AG09319 (cell line): ENCODE data around the gene MEX3D.
"Not testable (repeated sequence)": the region's sequence is repeated elsewhere in the genome, so short reads cannot be mapped to it uniquely, and the experiment has no call there.

Source experiments
- DNase-seq: peaks from one replicate; pipeline ENCODE4 v3.0.0-alpha.2; 2010; ENCODE audit warnings: low read depth; ENCODE audit errors: extremely low read depth
- TF ChIP-seq, protein P1 (sequence below): IDR thresholded peaks from 2 replicates; pipeline ENCODE4 v1.5.1; 2011; ENCODE audit warnings: low read depth, mild to moderate bottlenecking, inconsistent platforms, low read length, moderate library complexity

MEX3D gene

DNA sequence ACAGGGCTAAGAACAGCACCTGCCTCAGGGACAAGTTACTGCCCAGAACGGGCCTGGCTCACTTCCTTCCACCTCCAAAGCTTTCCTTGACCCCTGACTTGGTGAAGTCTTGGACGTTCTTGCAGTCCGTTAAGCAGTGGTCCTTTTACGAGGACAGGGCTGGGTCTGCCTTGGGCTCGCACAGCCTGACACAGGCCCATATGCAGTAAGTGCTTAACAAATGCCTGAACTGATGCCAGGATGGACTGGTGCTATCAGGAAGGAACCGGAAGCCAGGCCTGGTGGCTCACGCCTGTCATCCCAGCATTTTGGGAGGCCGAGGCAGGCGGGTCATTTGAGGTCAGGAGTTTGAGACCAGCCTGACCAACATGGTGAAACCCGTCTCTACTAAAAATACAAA lies 46.1 kb downstream of the MEX3D start:
- DNase-seq: no peak

DNA sequence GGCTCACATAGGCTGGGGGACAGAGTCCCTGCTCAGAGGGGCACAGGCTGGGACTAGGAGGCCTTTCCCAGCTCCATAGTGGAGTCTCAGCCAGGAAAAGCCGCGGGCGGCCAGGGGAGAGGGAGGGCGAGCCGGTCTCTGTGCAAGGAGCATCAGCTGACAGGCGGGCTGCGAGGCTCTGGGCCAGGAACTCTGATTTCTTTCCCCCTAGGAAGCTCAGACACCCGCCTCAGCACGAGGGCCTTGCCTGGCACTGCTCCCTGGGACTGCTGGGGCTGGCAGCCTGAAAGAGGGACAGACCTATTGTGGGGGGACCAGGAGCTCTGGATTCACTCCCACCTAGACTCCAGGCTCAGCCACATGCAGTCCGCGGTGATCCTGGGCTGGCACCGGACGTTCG lies 46.5 kb downstream of the MEX3D start:
- no peak for DNase-seq
- TF ChIP-seq, protein P1, sequence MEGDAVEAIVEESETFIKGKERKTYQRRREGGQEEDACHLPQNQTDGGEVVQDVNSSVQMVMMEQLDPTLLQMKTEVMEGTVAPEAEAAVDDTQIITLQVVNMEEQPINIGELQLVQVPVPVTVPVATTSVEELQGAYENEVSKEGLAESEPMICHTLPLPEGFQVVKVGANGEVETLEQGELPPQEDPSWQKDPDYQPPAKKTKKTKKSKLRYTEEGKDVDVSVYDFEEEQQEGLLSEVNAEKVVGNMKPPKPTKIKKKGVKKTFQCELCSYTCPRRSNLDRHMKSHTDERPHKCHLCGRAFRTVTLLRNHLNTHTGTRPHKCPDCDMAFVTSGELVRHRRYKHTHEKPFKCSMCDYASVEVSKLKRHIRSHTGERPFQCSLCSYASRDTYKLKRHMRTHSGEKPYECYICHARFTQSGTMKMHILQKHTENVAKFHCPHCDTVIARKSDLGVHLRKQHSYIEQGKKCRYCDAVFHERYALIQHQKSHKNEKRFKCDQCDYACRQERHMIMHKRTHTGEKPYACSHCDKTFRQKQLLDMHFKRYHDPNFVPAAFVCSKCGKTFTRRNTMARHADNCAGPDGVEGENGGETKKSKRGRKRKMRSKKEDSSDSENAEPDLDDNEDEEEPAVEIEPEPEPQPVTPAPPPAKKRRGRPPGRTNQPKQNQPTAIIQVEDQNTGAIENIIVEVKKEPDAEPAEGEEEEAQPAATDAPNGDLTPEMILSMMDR: no peak

More for the DNA sequence above, 46.1 kb downstream of the MEX3D start:
- TF ChIP-seq, protein P1: no peak

DNA sequence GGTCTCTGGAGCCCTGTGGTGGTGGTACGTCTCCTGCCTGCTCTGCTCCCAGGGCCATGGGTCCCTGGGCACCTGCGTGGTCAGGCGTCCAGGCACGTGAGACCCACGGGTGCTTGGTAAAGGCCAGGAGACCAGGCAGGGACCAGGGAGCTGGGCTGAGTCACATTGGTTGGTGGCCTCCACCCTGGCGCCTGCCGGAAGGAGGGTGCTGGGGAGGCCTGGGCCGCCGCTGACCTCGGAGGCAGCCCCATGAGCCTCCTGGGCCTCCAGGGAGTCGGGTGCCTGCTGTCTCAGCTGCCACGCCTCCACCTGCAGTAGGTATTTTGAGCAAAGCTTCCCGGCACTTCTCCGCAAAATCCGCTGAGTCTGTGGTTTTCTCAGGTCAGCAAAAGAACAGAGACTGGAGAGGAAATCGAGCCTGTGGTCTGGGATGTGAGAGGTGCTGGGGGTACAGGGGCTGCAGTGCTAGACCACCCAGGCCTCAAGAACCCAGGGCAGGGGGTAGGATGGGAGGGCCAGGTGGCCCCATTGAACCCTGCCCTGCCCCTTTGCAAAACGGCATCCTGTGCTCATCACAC lies 47.8 kb downstream of the MEX3D start:
- no peak for DNase-seq
- TF ChIP-seq, protein P1: no peak

DNA sequence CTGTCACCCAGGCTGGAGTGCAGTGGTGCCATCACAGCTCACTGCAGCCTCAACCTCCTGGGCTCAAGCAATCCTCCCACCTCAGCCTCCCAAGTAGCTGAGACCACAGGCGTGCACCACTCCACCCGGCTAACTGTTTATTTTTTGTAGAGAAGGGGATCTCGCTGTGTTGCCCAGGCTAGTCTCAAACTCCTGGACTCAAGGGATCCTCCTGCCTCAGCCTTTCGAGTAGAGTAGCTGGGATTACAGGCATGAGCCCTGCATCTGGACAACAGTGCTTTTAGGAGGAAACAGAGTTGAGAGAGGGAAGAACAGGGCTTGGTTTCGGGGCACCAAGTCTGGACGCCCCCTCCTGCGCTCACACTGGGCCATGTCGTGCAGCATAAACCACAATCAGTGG lies 48.3 kb downstream of the MEX3D start:
- DNase-seq: not testable (repeated sequence)

DNA sequence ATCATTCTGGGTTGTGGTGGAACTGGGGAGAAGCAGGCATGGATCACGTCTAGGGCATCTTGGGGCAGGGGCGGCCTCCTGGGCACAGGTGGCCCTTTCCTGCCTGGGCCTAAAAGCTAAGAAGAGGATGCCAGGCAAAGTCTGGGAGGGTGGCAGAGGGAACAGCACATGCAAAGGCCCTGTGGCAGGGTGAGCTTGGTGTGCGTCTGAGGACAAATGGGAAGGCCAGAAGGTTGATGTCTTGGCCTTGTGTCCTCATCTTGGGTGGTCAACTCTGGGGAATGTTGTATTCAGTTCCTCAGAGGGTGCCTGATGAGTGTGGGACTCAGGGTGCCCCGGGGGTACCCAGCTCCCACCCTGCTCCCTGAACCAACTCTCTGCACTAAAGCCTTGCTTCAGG lies 49.7 kb downstream of the MEX3D start:
- TF ChIP-seq, protein P1: no peak
- DNase-seq: no peak

DNA sequence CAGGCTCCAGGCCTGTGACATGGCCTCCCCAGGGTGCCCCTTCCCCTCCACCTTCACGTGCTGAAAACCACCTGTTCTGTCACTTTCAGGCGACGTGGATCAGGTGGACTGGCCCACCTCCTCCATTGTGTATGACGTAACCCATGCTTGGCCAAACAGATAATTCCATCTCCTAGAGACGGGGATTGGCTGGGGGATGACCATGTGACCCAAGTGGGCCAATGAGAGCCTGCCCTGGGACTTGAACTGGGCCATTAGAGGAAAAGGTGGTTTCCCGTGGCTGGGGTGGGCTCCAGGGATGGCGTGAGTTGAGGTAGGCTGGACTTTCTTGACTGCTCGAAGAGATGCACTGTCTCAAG lies 51.8 kb downstream of the MEX3D start:
- TF ChIP-seq, protein P1: no peak
- DNase-seq: no peak

DNA sequence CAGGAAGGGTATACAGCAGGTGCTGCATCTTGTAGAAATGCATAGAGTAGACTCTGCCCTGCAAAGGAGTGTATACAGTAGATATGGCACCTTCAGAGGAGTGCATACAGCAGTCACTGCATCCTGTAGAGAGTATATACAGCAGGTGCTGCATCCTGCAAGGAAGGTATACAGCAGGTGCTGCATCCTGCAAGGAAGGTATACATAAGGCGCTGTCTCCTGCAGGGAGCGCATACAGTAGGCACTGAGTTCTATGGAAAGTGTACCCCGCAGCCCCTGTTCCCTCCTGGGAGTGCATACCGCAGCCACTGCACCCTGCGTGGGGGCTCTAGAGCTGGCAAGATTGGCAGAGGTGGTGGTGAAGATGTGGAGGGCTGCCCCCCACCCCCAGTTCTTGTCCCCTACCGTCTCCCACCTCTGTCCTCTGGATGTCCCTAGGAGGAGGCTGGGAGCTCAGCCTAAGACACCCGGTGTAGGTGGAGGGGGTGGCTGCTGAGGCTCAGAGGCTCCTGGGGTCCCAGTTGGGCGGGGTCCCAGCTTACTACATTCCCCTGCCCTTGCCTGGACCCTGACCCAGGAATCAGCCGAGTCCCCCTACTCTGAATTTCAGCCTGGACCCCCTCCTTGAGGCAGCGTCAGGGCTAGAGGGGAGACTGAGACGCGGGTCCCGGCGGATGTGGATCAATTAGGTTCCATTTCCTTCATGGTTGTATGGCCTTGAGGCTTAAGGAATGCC lies 53.0 kb downstream of the MEX3D start:
- no peak for DNase-seq
- TF ChIP-seq, protein P1: no peak

DNA sequence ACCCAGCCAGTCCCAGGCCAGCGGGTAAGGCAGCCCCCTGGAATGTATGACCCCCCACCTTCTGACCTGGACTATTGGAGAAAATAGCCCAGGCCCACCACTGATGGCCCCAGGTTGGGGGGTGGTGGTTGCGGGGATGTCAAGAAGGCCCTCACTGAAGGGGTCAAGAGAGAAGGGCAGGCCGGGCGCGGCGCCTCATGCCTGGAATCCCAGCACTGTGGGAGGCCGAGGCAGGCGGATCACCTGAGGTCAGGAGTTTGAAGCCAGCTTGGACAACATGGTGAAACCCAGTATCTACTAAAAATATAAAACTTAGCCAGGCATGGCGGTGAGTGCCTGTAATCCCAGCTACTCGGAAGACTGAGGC lies 53.8 kb downstream of the MEX3D start:
- TF ChIP-seq, protein P1: no peak
- DNase-seq: no peak
